CD1c-positive myeloid dendritic cell (primary cell): ENCODE measurements around the gene IRF8.

Experiments
- DNase-seq: peaks from one replicate; pipeline ENCODE4 v3.0.0-alpha.2; 2016; ENCODE audit errors: extremely low spot score

Gene IRF8

GRCh38 chr16:85913141-85913601, 14.2 kb downstream of the IRF8 start:
- no peak for DNase-seq

- DNase-seq: peak; percentile 87
Measured at GRCh38 chr16:85913688-85914422, 14.9 kb downstream of the IRF8 start.

GRCh38 chr16:85914423-85914794, 15.4 kb downstream of the IRF8 start:
- DNase-seq: no peak

GRCh38 chr16:85915125-85915845, 16.3 kb downstream of the IRF8 start:
- peak; percentile 84 for DNase-seq

- DNase-seq: peak; percentile 89
Measured at GRCh38 chr16:85916141-85916890, 17.4 kb downstream of the IRF8 start.

- DNase-seq: no peak
Measured at GRCh38 chr16:85917012-85917411, 18.1 kb downstream of the IRF8 start.

GRCh38 chr16:85917959-85918358, 19.0 kb downstream of the IRF8 start:
- DNase-seq: no peak

- DNase-seq: no peak
Measured at GRCh38 chr16:85918436-85918835, 19.5 kb downstream of the IRF8 start.

- DNase-seq: no peak
Measured at GRCh38 chr16:85919271-85920267, 20.6 kb downstream of the IRF8 start.

- no peak for DNase-seq
Measured at GRCh38 chr16:85921026-85921425, 22.1 kb downstream of the IRF8 start.

GRCh38 chr16:85923153-85924021, 24.4 kb downstream of the IRF8 start:
- peak; percentile 69 for DNase-seq

- peak; percentile 76 for DNase-seq
Measured at GRCh38 chr16:85924675-85925074, 25.7 kb downstream of the IRF8 start.

GRCh38 chr16:85926370-85926769, 27.4 kb downstream of the IRF8 start:
- no peak for DNase-seq

- DNase-seq: no peak
Measured at GRCh38 chr16:85927371-85927770, 28.4 kb downstream of the IRF8 start.

- DNase-seq: no peak
Measured at GRCh38 chr16:85927959-85928358, 29.0 kb downstream of the IRF8 start.

- peak; percentile 80 for DNase-seq
Measured at GRCh38 chr16:85928401-85928820, 29.4 kb downstream of the IRF8 start.

- no peak for DNase-seq
Measured at GRCh38 chr16:85929259-85929721, 30.3 kb downstream of the IRF8 start.

GRCh38 chr16:85930301-85930700, 31.3 kb downstream of the IRF8 start:
- no peak for DNase-seq

- peak; percentile 69 for DNase-seq
Measured at GRCh38 chr16:85931596-85932402, 32.8 kb downstream of the IRF8 start.
